Breast epithelium (tissue), 4 donors: ENCODE results near the gene TMEM50B. TPM values are rescaled to one million over a fixed set of nuclear protein-coding genes. Genes with fewer than 3 reads are reported as not detected.
"Not testable (repeated sequence)": the region's sequence is repeated elsewhere in the genome, so short reads cannot be mapped to it uniquely, and the experiment has no call there.

Experiments used
- DNase-seq, 2 donors: peaks; one replicate each; pipeline ENCODE4 v3.0.0-alpha.2; 2019; ENCODE audit warnings: low spot score in 2 of 2
- H3K27ac ChIP-seq, 2 donors: fragments of 200-600 bp; sonication (generic) in 1 of 2; one replicate each; pipeline ENCODE4 v1.5.1; 2016 to 2019; ENCODE audit warnings: mild to moderate bottlenecking in 1 of 2
- H3K27me3 ChIP-seq, 2 donors: fragments of 200-600 bp; sonication (generic) in 1 of 2; one replicate each; pipeline versions ENCODE4 v1.5.1 to v1.6.0; 2017 to 2019; ENCODE audit warnings: control low read depth in 1 of 2, mild to moderate bottlenecking in 1 of 2
- H3K36me3 ChIP-seq: fragments of 200-600 bp; one replicate; pipeline ENCODE4 v1.5.1; 2019
- H3K4me1 ChIP-seq, 2 donors: fragments of 200-600 bp; sonication (generic); one replicate each; pipeline ENCODE4 v1.5.1; 2016 to 2019; ENCODE audit warnings: control low read depth in 1 of 2
- H3K4me3 ChIP-seq, 3 donors: fragments of 200-600 bp; sonication (generic); 1 replicate in 2 of 3; 2 replicates in 1 of 3; pipeline ENCODE4 v1.5.1; 2016 to 2019; ENCODE audit warnings: mild to moderate bottlenecking in 3 of 3, moderate library complexity in 2 of 3
- H3K9me3 ChIP-seq, 2 donors: fragments of 200-600 bp; sonication (generic) in 1 of 2; one replicate each; pipeline ENCODE4 v1.5.1; 2016 to 2019; ENCODE audit warnings: control low read depth in 1 of 2
- CTCF ChIP-seq, 3 donors: fragments of 450-650 bp; IDR thresholded peaks; one replicate each; pipeline ENCODE4 v1.5.1; 2016 to 2017; ENCODE audit warnings: antibody characterized with exemption in 3 of 3, mild to moderate bottlenecking in 3 of 3, moderate library complexity in 3 of 3
- POLR2A ChIP-seq: fragments of 450-650 bp; IDR thresholded peaks from one replicate; pipeline ENCODE4 v1.6.1; 2016; ENCODE audit warnings: antibody characterized with exemption, mild to moderate bottlenecking, moderate library complexity
- POLR2AphosphoS5 ChIP-seq, 3 donors: sonication (generic); formaldehyde crosslinking; IDR thresholded peaks; one replicate each; pipeline ENCODE4 v1.6.1; 2017; ENCODE audit warnings: antibody characterized with exemption in 3 of 3
- intact Hi-C: fragments of 100-400 bp; cut with DNase I; formaldehyde crosslinking; loops from one replicate; pipeline ENCODE4 v1.15.1; 2023; ENCODE audit warnings: low total_unique reads
- total RNA-seq, 3 donors: library from RNA; depleted of rRNA; stranded (reverse); fragments of >200 nt; gene quantifications; one replicate each; pipeline ENCODE4 v1.1.0, GENCODE V29; 2016

TMEM50B gene
- total RNA-seq, 3 donors from 2014 or later: 88.8 to 92.8 (median 91.8) TPM

- peaks cover 5 to 8% of the 10 kb centered on the region in 2 donors for H3K4me1 ChIP-seq
- no peak overlapping the region for H3K4me3 ChIP-seq
- no peak for DNase-seq
- TF ChIP-seq POLR2A (no peak), POLR2AphosphoS5 (IDR thresholded peaks at IDR 0.05) (no peak), CTCF (IDR thresholded peaks at IDR 0.05) (no peak)
- no peaks in the 10 kb centered on the region for H3K36me3 ChIP-seq
- intact Hi-C loops: no loop called here
- H3K27me3 ChIP-seq: no peaks in the 10 kb centered on the region
- H3K27ac ChIP-seq: peak overlapping the region in 1 of 2 donors; percentile 62
- H3K9me3 ChIP-seq: no peaks in the 10 kb centered on the region
These were observed 64.8 kb downstream of the TMEM50B start for GRCh38 chr21:33414926-33415325.

- Histone ChIP-seq H3K4me3 (no peak overlapping the region), H3K4me1 (peaks cover 5 to 8% of the 10 kb centered on the region in 2 donors), H3K9me3 (no peaks in the 10 kb centered on the region), H3K27me3 (no peaks in the 10 kb centered on the region), H3K36me3 (no peaks in the 10 kb centered on the region), H3K27ac (peak overlapping the region in 1 of 2 donors; percentile 62)
- intact Hi-C loops: no loop called here
- no peak for DNase-seq
- TF ChIP-seq POLR2AphosphoS5 (IDR thresholded peaks at IDR 0.05) (no peak), POLR2A (no peak), CTCF (IDR thresholded peaks at IDR 0.05) (no peak)
These were observed 65.7 kb downstream of the TMEM50B start for GRCh38 chr21:33414068-33414467.

- Histone ChIP-seq H3K9me3 (no peaks in the 10 kb centered on the region), H3K4me1 (peaks cover 5 to 8% of the 10 kb centered on the region in 2 donors), H3K27ac (peak overlapping the region; percentile 56 to 80), H3K4me3 (peak overlapping the region in 1 of 3 donors; percentile 36), H3K36me3 (no peaks in the 10 kb centered on the region), H3K27me3 (no peaks in the 10 kb centered on the region)
- intact Hi-C loops: no loop called here
- no peak for TF ChIP-seq POLR2AphosphoS5 (IDR thresholded peaks at IDR 0.05)
- TF ChIP-seq CTCF (IDR thresholded peaks at IDR 0.05): no peak
- TF ChIP-seq POLR2A: no peak
- DNase-seq: no peak
These were observed 66.8 kb downstream of the TMEM50B start for GRCh38 chr21:33412832-33413519.

- H3K36me3 ChIP-seq, H3K4me3 ChIP-seq, intact Hi-C loops, DNase-seq, H3K27me3 ChIP-seq, H3K9me3 ChIP-seq, H3K4me1 ChIP-seq: not testable (repeated sequence)
- H3K27ac ChIP-seq: peak overlapping the region; percentile 56 to 80
These were observed 67.3 kb downstream of the TMEM50B start for GRCh38 chr21:33412439-33412831.

- no peak for DNase-seq
- Histone ChIP-seq H3K27ac (peak overlapping the region in 1 of 2 donors; percentile 56), H3K27me3 (no peaks in the 10 kb centered on the region), H3K4me3 (no peak overlapping the region), H3K9me3 (no peaks in the 10 kb centered on the region), H3K36me3 (no peaks in the 10 kb centered on the region), H3K4me1 (peaks cover 5 to 8% of the 10 kb centered on the region in 2 donors)
- intact Hi-C loops: no loop called here
- no peak for TF ChIP-seq POLR2AphosphoS5 (IDR thresholded peaks at IDR 0.05)
These were observed 67.8 kb downstream of the TMEM50B start for GRCh38 chr21:33411949-33412430.

- H3K9me3 ChIP-seq: no peaks in the 10 kb centered on the region
- no peaks in the 10 kb centered on the region for H3K27me3 ChIP-seq
- TF ChIP-seq POLR2AphosphoS5 (IDR thresholded peaks at IDR 0.05) (no peak), POLR2A (no peak), CTCF (IDR thresholded peaks at IDR 0.05) (no peak)
- no peaks in the 10 kb centered on the region for H3K36me3 ChIP-seq
- no peak overlapping the region for H3K4me3 ChIP-seq
- no peak for DNase-seq
- peaks cover 0 to 12% of the 10 kb centered on the region in 2 donors for H3K4me1 ChIP-seq
- intact Hi-C loops: no loop called here
- H3K27ac ChIP-seq: no peak overlapping the region
These were observed 73.3 kb downstream of the TMEM50B start for GRCh38 chr21:33406493-33406892.
